K562 (cell line): ENCODE measurements around the gene LLCFC1. TPM values are rescaled to one million over a fixed set of nuclear protein-coding genes. Genes with fewer than 3 reads are reported as not detected.
A peak's percentile ranks its signal among the peaks of the same experiment; 100 is the strongest.

Source experiments
- CEBPB ChIP-seq: fragments of 450-650 bp; IDR thresholded peaks from 2 replicates; pipeline ENCODE4 v1.6.1; 2016; ENCODE audit warnings: missing genetic modification characterization, missing compliant biosample characterization
- CREB1 ChIP-seq, 2 experiments: sonication (generic) in 1 of 2; formaldehyde crosslinking in 1 of 2; IDR thresholded peaks; 2 replicates each; pipeline versions ENCODE4 v1.6.1 to v1.8.0; 2012 to 2022; ENCODE audit warnings: inconsistent platforms in 1 of 2, mild to moderate bottlenecking in 1 of 2, missing genetic modification reagents in 1 of 2, moderate library complexity in 1 of 2
- HMGN3 ChIP-seq: IDR thresholded peaks from 2 replicates; pipeline ENCODE4 v1.6.1; 2011; ENCODE audit warnings: borderline replicate concordance, low read depth, mild to moderate bottlenecking, mixed read lengths, low read length; ENCODE audit not compliant: insufficient read length; ENCODE audit errors: extremely low read depth
- IRF2 ChIP-seq: sonication (generic); formaldehyde crosslinking; IDR thresholded peaks from 2 replicates; pipeline ENCODE4 v1.8.1; 2022; ENCODE audit warnings: mild to moderate bottlenecking, missing genetic modification reagents
- LCOR ChIP-seq: sonication (generic); formaldehyde crosslinking; IDR thresholded peaks from 2 replicates; pipeline ENCODE4 v1.8.0; 2022; ENCODE audit warnings: mild to moderate bottlenecking, missing genetic modification reagents
- MCM2 ChIP-seq: fragments of 450-650 bp; IDR thresholded peaks from 2 replicates; pipeline ENCODE4 v1.6.1; 2017; ENCODE audit warnings: low read depth, mild to moderate bottlenecking
- MCM3 ChIP-seq: fragments of 450-650 bp; IDR thresholded peaks from 2 replicates; pipeline ENCODE4 v1.6.1; 2016
- NFE2L1 ChIP-seq: fragments of 450-650 bp; IDR thresholded peaks from 2 replicates; pipeline ENCODE4 v1.6.1; 2016; ENCODE audit warnings: missing genetic modification characterization, low read depth, mild to moderate bottlenecking, missing compliant biosample characterization, moderate library complexity, borderline replicate concordance
- POLR2G ChIP-seq: fragments of 200-400 bp; formaldehyde crosslinking; IDR thresholded peaks from 2 replicates; pipeline ENCODE4 v1.6.1; 2017; ENCODE audit warnings: low read depth, mild to moderate bottlenecking, antibody characterized with exemption, low read length, moderate library complexity
- RCOR1 ChIP-seq, 2 experiments: IDR thresholded peaks; 2 replicates each; pipeline ENCODE4 v1.6.1; 2012; ENCODE audit warnings: low read depth in 2 of 2, low read length in 2 of 2, borderline replicate concordance in 1 of 2, improper control_type of control experiment in 1 of 2
- SETDB1 ChIP-seq: IDR thresholded peaks from one replicate; pipeline ENCODE4 v1.6.1; 2012; ENCODE audit warnings: low read length, control low read depth, inconsistent platforms
- ZNF146 ChIP-seq: IDR thresholded peaks from one replicate; pipeline ENCODE4 v1.6.1; 2018; ENCODE audit warnings: missing compliant biosample characterization; ENCODE audit not compliant: unreplicated experiment
- polyA plus RNA-seq, 8 experiments: library from polyadenylated mRNA; depleted of rRNA in 4 of 8; stranded (reverse) in 5 of 8; unstranded in 3 of 8; fragments of >200 nt; fragmentation: Nextera tagmentation in 2 of 8; fragmentation: Illumina TruSeq in 1 of 8; extraction: Ambion mirVana in 2 of 8; extraction: Trizol in 1 of 8; gene quantifications; 2 replicates each; pipeline versions ENCODE4 v1.2.1 to v1.2.3, GENCODE V29; 2011 to 2014; ENCODE audit warnings: inconsistent platforms in 1 of 8, missing spikeins in 1 of 8
- total RNA-seq, 7 experiments: library from RNA; depleted of rRNA in 6 of 7; stranded (reverse); fragments of >200 nt in 6 of 7; fragmentation: Illumina TruSeq in 2 of 7; extraction: Trizol in 2 of 7; gene quantifications; 2 replicates each; pipeline versions ENCODE4 v1.2.1 to v1.2.3, GENCODE V29; 2011 to 2021; ENCODE audit warnings: low replicate concordance in 1 of 7
- TF ChIP-seq, protein P1 (sequence below): sonication (generic); formaldehyde crosslinking; IDR thresholded peaks from 2 replicates; pipeline ENCODE4 v1.8.0; 2023; ENCODE audit warnings: missing genetic modification reagents, mild to moderate bottlenecking, borderline replicate concordance
- TF ChIP-seq, protein P2 (sequence below): fragments of 450-650 bp; IDR thresholded peaks from 2 replicates; pipeline ENCODE4 v1.6.1; 2016; ENCODE audit warnings: low read depth, mild to moderate bottlenecking, moderate library complexity
- TF ChIP-seq, protein P3 (sequence below): fragments of 450-650 bp; IDR thresholded peaks from 2 replicates; pipeline ENCODE4 v1.6.1; 2016; ENCODE audit warnings: antibody characterized with exemption
- TF ChIP-seq, protein P4 (sequence below): fragments of 250-450 bp; sonication (Bioruptor Pico); IDR thresholded peaks from 2 replicates; pipeline ENCODE4 v1.8.0; 2021; ENCODE audit warnings: moderate library complexity, mild to moderate bottlenecking, inconsistent platforms

The LLCFC1 gene
- total and polyA plus RNA-seq, 9 of the 15 experiments (the other 6 are each of a cell fraction or from before 2014, with no cell fraction given): not detected

DNA sequence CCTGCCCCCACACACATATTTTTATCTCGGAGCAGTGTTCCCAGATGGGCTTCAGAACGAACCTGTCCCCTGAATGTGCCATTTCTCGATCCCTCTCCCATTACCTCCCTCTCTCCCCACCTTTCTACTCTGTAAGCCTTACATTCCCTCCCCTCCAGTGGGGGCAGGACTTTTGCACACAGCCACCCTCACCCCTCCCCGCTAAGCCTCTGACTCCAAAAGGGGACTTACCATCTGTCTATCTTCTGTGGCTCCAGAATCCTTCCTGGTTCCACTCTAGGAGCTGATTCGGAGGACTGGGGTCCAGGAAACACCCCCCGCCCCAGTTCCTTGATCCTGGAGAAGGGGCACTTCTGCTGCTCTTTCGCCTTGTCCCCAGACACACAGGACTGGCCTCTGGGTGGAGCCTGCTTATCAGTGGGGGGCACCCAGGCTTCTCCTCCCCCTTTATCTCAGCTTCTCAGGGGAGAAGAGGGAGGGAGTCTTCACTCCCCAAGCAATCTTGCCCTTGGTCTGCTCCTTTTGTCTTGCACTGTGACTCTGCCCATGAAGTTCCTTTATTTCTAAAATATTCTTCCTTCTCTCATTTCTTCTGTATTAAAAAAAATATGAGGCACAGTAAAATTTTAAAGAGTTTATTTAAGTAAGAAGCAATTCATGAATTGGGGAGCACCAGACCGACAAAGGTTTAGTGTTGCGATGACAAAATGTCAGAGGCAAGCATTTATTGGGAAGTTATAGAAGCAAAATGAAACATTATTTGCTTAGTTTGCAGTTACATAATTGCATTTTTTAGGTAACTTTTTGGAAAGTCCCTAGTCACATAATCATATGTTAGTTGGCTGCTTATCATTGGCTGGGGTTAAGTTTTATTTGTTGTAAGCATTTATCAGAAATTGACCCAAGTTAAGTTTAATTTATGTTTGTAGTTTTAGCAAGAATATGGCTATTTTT is 23.0 kb downstream of the LLCFC1 start, which contains the start of gene KEL (continued):
- TF ChIP-seq, protein P1, sequence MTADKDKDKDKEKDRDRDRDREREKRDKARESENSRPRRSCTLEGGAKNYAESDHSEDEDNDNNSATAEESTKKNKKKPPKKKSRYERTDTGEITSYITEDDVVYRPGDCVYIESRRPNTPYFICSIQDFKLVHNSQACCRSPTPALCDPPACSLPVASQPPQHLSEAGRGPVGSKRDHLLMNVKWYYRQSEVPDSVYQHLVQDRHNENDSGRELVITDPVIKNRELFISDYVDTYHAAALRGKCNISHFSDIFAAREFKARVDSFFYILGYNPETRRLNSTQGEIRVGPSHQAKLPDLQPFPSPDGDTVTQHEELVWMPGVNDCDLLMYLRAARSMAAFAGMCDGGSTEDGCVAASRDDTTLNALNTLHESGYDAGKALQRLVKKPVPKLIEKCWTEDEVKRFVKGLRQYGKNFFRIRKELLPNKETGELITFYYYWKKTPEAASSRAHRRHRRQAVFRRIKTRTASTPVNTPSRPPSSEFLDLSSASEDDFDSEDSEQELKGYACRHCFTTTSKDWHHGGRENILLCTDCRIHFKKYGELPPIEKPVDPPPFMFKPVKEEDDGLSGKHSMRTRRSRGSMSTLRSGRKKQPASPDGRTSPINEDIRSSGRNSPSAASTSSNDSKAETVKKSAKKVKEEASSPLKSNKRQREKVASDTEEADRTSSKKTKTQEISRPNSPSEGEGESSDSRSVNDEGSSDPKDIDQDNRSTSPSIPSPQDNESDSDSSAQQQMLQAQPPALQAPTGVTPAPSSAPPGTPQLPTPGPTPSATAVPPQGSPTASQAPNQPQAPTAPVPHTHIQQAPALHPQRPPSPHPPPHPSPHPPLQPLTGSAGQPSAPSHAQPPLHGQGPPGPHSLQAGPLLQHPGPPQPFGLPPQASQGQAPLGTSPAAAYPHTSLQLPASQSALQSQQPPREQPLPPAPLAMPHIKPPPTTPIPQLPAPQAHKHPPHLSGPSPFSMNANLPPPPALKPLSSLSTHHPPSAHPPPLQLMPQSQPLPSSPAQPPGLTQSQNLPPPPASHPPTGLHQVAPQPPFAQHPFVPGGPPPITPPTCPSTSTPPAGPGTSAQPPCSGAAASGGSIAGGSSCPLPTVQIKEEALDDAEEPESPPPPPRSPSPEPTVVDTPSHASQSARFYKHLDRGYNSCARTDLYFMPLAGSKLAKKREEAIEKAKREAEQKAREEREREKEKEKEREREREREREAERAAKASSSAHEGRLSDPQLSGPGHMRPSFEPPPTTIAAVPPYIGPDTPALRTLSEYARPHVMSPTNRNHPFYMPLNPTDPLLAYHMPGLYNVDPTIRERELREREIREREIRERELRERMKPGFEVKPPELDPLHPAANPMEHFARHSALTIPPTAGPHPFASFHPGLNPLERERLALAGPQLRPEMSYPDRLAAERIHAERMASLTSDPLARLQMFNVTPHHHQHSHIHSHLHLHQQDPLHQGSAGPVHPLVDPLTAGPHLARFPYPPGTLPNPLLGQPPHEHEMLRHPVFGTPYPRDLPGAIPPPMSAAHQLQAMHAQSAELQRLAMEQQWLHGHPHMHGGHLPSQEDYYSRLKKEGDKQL: no peak
- TF ChIP-seq IRF2 (CRISPR knock-in tag): no peak
- peak; percentile 63 for TF ChIP-seq HMGN3
- no peak for TF ChIP-seq SETDB1
- TF ChIP-seq RCOR1 (IDR thresholded peaks at IDR 0.05; ENCODE audit: borderline replicate concordance in 1 of 2, low read depth in 2 of 2, low read length in 2 of 2): peak; percentile 87 to 94; a peak in 3 of 4 replicates
- TF ChIP-seq, protein P2, sequence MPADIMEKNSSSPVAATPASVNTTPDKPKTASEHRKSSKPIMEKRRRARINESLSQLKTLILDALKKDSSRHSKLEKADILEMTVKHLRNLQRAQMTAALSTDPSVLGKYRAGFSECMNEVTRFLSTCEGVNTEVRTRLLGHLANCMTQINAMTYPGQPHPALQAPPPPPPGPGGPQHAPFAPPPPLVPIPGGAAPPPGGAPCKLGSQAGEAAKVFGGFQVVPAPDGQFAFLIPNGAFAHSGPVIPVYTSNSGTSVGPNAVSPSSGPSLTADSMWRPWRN: no peak; the same call in 1 of the 2 replicates
- peak; percentile 89 for TF ChIP-seq LCOR (CRISPR knock-in tag)
- no peak for TF ChIP-seq NFE2L1
- no peak for TF ChIP-seq MCM3
- TF ChIP-seq ZNF146: no peak
- TF ChIP-seq, protein P3, sequence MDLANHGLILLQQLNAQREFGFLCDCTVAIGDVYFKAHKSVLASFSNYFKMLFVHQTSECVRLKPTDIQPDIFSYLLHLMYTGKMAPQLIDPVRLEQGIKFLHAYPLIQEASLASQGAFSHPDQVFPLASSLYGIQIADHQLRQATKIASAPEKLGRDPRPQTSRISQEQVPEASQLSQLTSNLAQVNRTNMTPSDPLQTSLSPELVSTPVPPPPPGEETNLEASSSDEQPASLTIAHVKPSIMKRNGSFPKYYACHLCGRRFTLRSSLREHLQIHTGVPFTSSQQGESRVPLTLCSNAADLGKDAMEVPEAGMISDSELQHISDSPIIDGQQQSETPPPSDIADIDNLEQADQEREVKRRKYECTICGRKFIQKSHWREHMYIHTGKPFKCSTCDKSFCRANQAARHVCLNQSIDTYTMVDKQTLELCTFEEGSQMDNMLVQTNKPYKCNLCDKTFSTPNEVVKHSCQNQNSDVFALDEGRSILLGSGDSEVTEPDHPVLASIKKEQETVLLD: peak; percentile 83; the same call in 1 of the 2 replicates
- TF ChIP-seq, protein P4, sequence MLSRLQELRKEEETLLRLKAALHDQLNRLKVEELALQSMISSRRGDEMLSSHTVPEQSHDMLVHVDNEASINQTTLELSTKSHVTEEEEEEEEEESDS (CRISPR knock-in tag): no peak
- TF ChIP-seq POLR2G: no peak
- TF ChIP-seq CREB1 (IDR thresholded peaks at IDR 0.05): peak; percentile 62; the same call in 1 of the 2 replicates
- no peak for TF ChIP-seq CREB1 (CRISPR knock-in tag; IDR thresholded peaks at IDR 0.05)
- no peak for TF ChIP-seq CEBPB (tag)
- TF ChIP-seq MCM2: no peak
